ENCODE data around the gene KRT33A. TPM values are rescaled to one million over a fixed set of nuclear protein-coding genes. Genes with fewer than 3 reads are reported as not detected.
A peak's percentile ranks its signal among the peaks of the same experiment; 100 is the strongest.

The KRT33A gene
- total RNA-seq, 1 donor from 2014 or later, result not detected

DNA sequence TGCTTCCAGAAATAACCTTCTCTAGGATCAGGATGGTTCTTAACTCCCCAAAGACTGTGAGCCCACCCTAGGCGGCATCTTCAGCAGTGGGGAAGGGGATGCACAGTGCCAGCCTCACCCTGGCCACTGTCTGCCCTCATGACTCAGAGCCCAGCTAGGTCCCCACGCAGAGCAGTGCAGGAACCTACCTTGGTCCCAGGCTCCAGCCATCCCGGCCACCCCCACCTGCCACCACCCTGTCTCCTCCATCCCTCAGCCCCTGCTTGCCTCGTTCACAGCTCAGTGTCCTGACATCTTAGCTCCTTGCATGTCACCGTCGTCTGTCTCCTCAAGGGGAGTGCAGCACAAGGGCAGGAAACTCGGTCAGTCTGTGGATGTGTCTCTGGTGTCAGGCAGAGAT lies 19.0 kb downstream of the KRT33A start:
- Histone ChIP-seq H3K4me3 (no peak overlapping the region), H3K4me1 (no peaks in the 10 kb centered on the region), H3K27ac (no peak overlapping the region), H3K9me3 (no peaks in the 10 kb centered on the region), H3K36me3 (no peaks in the 10 kb centered on the region), H3K27me3 (no peaks in the 10 kb centered on the region)
- DNase-seq, result no peak
- no peak for ATAC-seq
- intact Hi-C loops (cut with DNase I), result no loop called here
- TF ChIP-seq, protein P1, sequence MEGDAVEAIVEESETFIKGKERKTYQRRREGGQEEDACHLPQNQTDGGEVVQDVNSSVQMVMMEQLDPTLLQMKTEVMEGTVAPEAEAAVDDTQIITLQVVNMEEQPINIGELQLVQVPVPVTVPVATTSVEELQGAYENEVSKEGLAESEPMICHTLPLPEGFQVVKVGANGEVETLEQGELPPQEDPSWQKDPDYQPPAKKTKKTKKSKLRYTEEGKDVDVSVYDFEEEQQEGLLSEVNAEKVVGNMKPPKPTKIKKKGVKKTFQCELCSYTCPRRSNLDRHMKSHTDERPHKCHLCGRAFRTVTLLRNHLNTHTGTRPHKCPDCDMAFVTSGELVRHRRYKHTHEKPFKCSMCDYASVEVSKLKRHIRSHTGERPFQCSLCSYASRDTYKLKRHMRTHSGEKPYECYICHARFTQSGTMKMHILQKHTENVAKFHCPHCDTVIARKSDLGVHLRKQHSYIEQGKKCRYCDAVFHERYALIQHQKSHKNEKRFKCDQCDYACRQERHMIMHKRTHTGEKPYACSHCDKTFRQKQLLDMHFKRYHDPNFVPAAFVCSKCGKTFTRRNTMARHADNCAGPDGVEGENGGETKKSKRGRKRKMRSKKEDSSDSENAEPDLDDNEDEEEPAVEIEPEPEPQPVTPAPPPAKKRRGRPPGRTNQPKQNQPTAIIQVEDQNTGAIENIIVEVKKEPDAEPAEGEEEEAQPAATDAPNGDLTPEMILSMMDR (IDR thresholded peaks at IDR 0.05), result no peak

DNA sequence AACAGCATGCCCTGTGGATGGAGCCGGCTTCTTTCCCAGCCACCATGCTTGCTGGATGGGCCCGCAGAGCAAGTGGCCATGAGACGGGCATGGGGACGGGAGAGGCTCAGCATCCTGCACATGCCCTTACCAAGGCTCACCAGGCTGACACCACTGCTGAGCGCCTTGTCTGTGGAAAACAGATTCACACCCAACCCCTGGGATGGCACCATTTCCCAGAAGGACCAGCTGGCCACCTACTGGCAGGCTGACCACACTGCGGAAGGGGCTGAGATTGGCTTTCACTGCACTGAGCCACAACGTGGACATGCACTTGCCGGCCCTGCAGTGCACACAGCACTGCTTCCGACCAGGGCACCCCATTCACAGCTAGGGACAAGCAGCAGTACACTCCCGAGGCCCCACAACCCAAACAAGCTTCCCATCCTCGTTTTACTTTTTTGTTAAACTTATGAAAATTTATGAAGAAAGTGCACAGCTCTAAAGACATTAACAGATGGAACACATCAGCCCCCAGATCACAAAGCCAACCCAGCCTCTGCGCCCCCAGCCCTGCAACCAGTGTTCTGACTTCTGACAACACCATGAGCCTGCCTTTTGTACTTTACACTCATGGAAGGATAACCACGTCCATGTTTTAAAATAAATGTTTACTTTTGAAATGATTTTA lies 21.2 kb downstream of the KRT33A start:
- no peak overlapping the region for H3K27ac ChIP-seq
- DNase-seq (peak; percentile 73), ATAC-seq (peak; percentile 66)
- H3K27me3 ChIP-seq, result no peaks in the 10 kb centered on the region
- H3K4me3 ChIP-seq, result no peak overlapping the region
- H3K9me3 ChIP-seq, result no peaks in the 10 kb centered on the region
- H3K36me3 ChIP-seq, result no peaks in the 10 kb centered on the region
- intact Hi-C loops (cut with DNase I), result loop anchor here (5.0 kb wide), 1 partner anchor 422 kb away; no protein-coding TSS in a partner anchor
- TF ChIP-seq, protein P1 (IDR thresholded peaks at IDR 0.05), result peak; percentile 60
- no peaks in the 10 kb centered on the region for H3K4me1 ChIP-seq

DNA sequence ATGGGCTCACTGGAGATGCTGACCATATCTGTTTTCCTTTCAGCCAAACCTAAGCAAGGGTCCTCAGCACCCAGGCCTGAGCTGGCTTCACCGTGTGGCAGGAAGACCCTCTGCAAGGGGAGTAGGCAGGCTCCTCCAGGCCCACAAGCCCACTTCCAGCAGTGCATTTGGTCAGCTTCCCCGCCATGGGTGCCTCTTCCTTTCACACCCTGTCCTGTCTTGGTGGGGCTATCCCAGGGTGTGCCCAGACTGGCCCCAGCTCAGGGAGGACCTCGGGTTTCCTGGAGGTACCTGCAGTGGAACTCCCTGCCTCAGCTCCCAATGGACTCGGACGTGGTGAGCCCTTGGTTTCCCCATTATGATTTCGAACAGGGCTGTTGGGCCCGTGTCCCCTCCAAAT lies 22.4 kb downstream of the KRT33A start:
- intact Hi-C loops (cut with DNase I), result loop anchor here (5.0 kb wide), 1 partner anchor 421 kb away; no protein-coding TSS in a partner anchor
- H3K4me3 ChIP-seq, result no peak overlapping the region
- H3K4me1 ChIP-seq, result no peaks in the 10 kb centered on the region
- DNase-seq (no peak), ATAC-seq (no peak)
- no peaks in the 10 kb centered on the region for H3K36me3 ChIP-seq
- H3K27me3 ChIP-seq, result no peaks in the 10 kb centered on the region
- H3K9me3 ChIP-seq, result no peaks in the 10 kb centered on the region
- H3K27ac ChIP-seq, result no peak overlapping the region
- TF ChIP-seq, protein P1 (IDR thresholded peaks at IDR 0.05), result no peak

DNA sequence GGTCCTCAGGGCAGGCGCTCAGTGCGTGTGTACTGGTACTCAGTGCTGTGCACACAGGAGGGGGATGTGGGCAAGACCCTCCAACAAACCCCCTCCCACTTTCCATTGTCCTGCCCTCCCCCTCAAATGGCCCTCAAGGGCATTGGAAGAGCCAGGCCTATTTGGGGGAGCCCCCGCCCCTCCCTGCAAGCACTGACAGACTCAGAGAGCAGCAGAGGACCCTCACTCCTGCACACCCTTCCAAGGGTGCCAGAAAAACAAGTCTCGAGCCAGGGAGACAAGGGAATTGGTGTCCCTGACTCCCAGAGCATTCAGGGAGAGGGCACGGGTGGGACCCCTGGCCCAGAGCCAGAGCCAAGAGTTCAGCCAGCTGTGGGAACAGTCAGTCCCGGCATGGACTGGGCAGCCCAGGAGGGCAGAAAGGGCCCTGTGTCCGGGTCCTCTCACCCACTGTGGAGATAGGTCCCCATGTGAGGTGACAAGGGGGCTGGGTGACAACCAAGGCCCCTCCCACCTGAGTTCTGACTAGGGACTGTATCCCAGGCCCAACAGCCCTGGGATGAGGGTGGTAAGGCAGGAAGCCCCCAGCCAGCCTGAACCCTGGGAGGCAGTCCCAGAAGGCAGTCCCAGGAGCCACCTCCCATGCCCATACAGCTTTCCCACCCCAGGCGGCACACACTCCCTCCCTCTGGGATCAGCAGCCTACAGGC lies 23.1 kb downstream of the KRT33A start:
- Histone ChIP-seq H3K27me3 (no peaks in the 10 kb centered on the region), H3K4me3 (no peak overlapping the region), H3K9me3 (no peaks in the 10 kb centered on the region), H3K27ac (no peak overlapping the region), H3K36me3 (no peaks in the 10 kb centered on the region), H3K4me1 (no peaks in the 10 kb centered on the region)
- ATAC-seq (no peak), DNase-seq (no peak)
- intact Hi-C loops (cut with DNase I), result loop anchor here (5.0 kb wide), 1 partner anchor 420 kb away; no protein-coding TSS in a partner anchor
- TF ChIP-seq, protein P1 (IDR thresholded peaks at IDR 0.05), result no peak

DNA sequence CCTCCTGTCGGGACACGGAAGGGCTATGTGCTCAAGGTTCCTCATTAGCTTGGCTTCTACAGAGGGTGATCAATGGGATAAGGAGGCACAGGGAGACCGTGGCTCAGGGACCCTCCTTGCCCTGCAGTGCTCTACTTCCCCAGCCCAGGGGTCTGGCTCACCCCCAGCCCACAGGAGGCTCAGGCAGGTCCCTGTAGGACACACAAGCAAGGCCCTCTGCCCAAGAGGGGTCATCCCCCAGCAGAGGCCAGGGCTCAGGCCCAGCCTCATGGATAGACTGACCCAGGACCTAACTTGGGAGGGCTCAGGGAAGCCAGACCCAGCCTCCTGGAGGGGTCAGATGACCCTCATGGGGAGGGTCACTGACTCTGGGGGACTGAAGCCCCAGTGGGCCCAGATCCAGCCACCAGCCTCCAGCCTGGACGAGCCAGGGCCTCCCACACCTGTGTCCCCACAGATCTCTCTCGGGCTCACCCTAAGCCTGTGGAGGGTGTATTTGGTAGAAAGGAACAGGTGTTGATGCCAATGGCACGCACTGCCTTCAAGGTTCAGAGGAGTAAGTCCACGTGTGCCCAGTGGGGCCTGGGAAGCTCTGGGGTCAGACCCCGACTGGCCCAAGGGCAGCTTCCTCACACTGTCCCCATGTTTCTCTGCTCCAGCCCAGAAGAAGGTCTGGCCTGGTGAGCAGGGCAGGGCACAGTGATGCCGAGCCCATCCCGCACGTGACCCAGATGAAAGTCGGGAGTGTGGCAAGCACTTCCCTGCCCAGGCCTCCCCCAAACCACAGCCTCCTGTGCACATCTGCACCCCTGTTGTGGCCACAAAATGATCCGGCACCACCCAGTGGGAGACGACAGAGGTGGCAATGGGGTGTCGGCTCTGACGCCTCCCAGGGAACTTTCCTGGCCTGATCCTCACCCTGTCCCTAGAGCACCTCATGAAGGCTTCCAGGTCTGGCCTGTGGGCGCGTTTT lies 24.2 kb downstream of the KRT33A start:
- intact Hi-C loops (cut with DNase I), result loop anchor here (5.0 kb wide), 1 partner anchor 419 kb away; no protein-coding TSS in a partner anchor
- H3K9me3 ChIP-seq, result no peaks in the 10 kb centered on the region

More for the DNA sequence above, 24.2 kb downstream of the KRT33A start:
- Histone ChIP-seq H3K4me1 (no peaks in the 10 kb centered on the region), H3K4me3 (no peak overlapping the region), H3K27ac (no peak overlapping the region), H3K36me3 (no peaks in the 10 kb centered on the region), H3K27me3 (no peaks in the 10 kb centered on the region)
- no peak for ATAC-seq
- no peak for DNase-seq
- TF ChIP-seq, protein P1 (IDR thresholded peaks at IDR 0.05), result no peak
